SU-DHL-6 (cell line): ENCODE data around the gene CCDC32.

Source experiments
- H2AFZ ChIP-seq: fragments of 200-600 bp; sonication (generic); 2 replicates; pipeline ENCODE4 v1.6.1; 2014; ENCODE audit warnings: low read depth, mild to moderate bottlenecking, moderate library complexity, mixed read lengths, antibody characterized with exemption, low read length; ENCODE audit not compliant: severe bottlenecking
- H3F3A ChIP-seq: fragments of 200-600 bp; shearing (Covaris generic); 2 replicates; pipeline ENCODE4 v1.6.0; 2016; ENCODE audit warnings: antibody characterized with exemption, mild to moderate bottlenecking; ENCODE audit not compliant: insufficient read depth
- H3K27ac ChIP-seq: fragments of 200-600 bp; sonication (generic); 2 replicates; pipeline ENCODE4 v1.5.1; 2016; ENCODE audit warnings: low read depth, mild to moderate bottlenecking, low read length, moderate library complexity, mixed read lengths
- H3K27me3 ChIP-seq: fragments of 200-600 bp; sonication (generic), shearing (Covaris generic); 2 replicates; pipeline ENCODE4 v1.6.0; 2014; ENCODE audit warnings: mild to moderate bottlenecking, low read length
- H3K36me3 ChIP-seq: fragments of 200-600 bp; sonication (generic); 2 replicates; pipeline ENCODE4 v1.6.1; 2014; ENCODE audit warnings: mild to moderate bottlenecking, low read length, mixed read lengths
- H3K4me2 ChIP-seq: fragments of 300-600, 200-600 bp; shearing (Covaris generic), sonication (generic); 2 replicates; pipeline ENCODE4 v1.6.0; 2014; ENCODE audit warnings: low read length, low read depth, mild to moderate bottlenecking; ENCODE audit not compliant: poor library complexity, severe bottlenecking
- H3K4me3 ChIP-seq: fragments of 200-600 bp; sonication (generic); 2 replicates; pipeline ENCODE4 v1.5.1; 2014; ENCODE audit warnings: antibody characterized with exemption, low read length, mild to moderate bottlenecking, mixed read lengths; ENCODE audit not compliant: insufficient read depth, poor library complexity, severe bottlenecking
- H3K79me2 ChIP-seq: fragments of 200-600 bp; sonication (generic); 2 replicates; pipeline ENCODE4 v1.6.1; 2014; ENCODE audit warnings: mild to moderate bottlenecking, low read length, moderate library complexity; ENCODE audit not compliant: insufficient read depth
- H3K9ac ChIP-seq: fragments of 200-600 bp; sonication (generic); 2 replicates; pipeline ENCODE4 v1.7.0; 2014; ENCODE audit warnings: mild to moderate bottlenecking, low read length
- H3K9me2 ChIP-seq: fragments of 200-600 bp; sonication (generic); replicated peaks from 2 replicates; pipeline ENCODE4 v1.6.1; 2014; ENCODE audit warnings: low read length; ENCODE audit not compliant: insufficient read depth
- H3K9me3 ChIP-seq: fragments of 200-600 bp; sonication (generic); 2 replicates; pipeline ENCODE4 v1.6.1; 2014; ENCODE audit warnings: low read length, mixed read lengths; ENCODE audit not compliant: insufficient read depth
- H4K20me1 ChIP-seq: fragments of 200-600 bp; sonication (generic); 2 replicates; pipeline ENCODE4 v1.6.1; 2014; ENCODE audit warnings: low read depth, mild to moderate bottlenecking, antibody characterized with exemption, low read length, moderate library complexity, mixed read lengths
- CTCF ChIP-seq: fragments of 200-600 bp; sonication (generic); IDR thresholded peaks from one replicate; pipeline ENCODE4 v1.5.1; 2017; ENCODE audit warnings: antibody characterized with exemption, mild to moderate bottlenecking, low read length, moderate library complexity; ENCODE audit not compliant: insufficient read depth, poor library complexity, severe bottlenecking
- EZH2phosphoT487 ChIP-seq: fragments of 200-600 bp; sonication (generic), shearing (Covaris generic); conservative IDR thresholded peaks from 2 replicates; pipeline ENCODE4 v1.6.1; 2018; ENCODE audit warnings: mild to moderate bottlenecking, antibody characterized with exemption, low read length, moderate library complexity, mixed read lengths

The CCDC32 gene

DNA sequence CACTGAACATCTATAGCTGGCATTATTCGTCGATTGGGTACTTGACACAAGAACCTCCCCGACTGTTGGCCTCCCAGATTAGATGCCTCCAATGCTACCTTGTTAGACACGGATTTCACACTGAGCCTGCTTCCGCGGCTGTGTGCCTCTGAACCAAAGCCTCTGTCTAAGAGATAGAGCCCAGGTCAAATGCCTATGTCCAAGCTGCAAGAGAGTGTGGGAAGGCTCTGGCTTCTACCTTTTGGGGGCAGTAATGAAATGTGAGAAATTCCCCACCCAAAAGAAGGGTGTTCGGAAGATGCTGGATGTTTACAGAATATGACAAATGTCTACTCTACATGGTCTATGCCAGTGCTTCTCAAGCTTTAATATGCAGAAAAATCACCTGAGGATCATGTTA lies 2.3 kb upstream of the CCDC32 start:
- Histone ChIP-seq H3K79me2 (peaks cover 36% of the 10 kb centered on the region), H3K36me3 (no peaks in the 10 kb centered on the region), H3K27ac (no peak overlapping the region), H3K9ac (no peak overlapping the region), H4K20me1 (no peaks in the 10 kb centered on the region), H3K9me2 (no peaks in the 10 kb centered on the region), H3K27me3 (no peaks in the 10 kb centered on the region), H3F3A (peaks cover 5% of the 10 kb centered on the region; the same call in 1 of the 2 replicates), H2AFZ (peak overlapping the region; percentile 14), H3K4me2 (no peak overlapping the region), H3K4me3 (no peak overlapping the region), H3K9me3 (no peaks in the 10 kb centered on the region)
- peak; percentile 46 for TF ChIP-seq CTCF
- TF ChIP-seq EZH2phosphoT487 = no peak

DNA sequence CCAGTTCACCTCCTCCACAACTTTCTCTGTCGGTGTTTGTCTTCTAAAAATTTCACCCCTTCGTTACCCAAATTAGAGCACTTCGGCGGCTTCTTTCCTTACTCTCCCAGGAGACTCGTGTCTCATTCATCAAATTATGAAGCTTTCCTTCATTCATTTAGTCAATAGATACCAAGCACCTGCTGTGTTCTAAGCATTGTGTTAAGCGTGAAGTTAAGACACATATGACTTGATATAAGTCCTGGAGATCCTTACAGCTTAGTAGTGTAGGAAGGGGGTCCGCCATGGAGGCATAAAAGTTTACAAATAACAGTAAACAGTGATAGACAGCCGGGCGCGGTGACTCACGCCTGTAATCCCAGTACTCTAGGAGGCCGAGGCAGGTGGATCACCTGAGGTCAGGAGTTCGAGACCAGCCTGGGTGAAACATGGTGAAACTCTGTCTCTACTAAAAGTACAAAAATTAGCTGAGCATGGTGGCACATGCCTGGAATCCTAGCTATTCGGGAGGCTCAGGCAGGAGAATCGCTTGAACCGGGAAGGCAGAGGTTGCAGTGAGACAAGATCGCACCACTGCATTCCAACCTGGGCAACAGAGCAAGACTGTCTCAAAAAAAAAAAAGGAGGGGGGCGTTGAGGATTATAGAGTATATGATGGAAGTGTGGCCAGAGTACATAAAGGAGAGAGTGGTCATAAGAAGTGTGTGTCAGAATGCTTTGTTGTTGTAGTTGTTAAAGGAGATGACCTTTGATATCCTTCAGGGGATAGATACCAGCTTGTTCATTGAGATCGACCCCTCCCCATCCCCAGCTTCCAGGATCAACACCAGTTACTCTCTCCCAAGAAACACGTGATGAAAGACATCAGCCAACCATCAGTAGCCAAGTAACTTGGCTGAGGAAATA lies 744 bp upstream of the CCDC32 start:
- H3K79me2 ChIP-seq = peaks cover 32% of the 10 kb centered on the region

GRCh38 chr15:40563426-40563825 lies 1.4 kb downstream of the CCDC32 start:
- Histone ChIP-seq H3K9me3 (no peaks in the 10 kb centered on the region), H3K4me3 (no peak overlapping the region), H3K36me3 (no peaks in the 10 kb centered on the region), H3K27ac (no peak overlapping the region), H2AFZ (no peak overlapping the region), H3F3A (peaks cover 5% of the 10 kb centered on the region; the same call in 1 of the 2 replicates), H3K4me2 (peak overlapping the region; percentile 81), H4K20me1 (no peaks in the 10 kb centered on the region), H3K9ac (no peak overlapping the region), H3K9me2 (no peaks in the 10 kb centered on the region), H3K27me3 (no peaks in the 10 kb centered on the region), H3K79me2 (peaks cover 23% of the 10 kb centered on the region)
- TF ChIP-seq CTCF (no peak), EZH2phosphoT487 (no peak)

More for the DNA sequence above, 744 bp upstream of the CCDC32 start:
- peak overlapping the region; percentile 75 for H3K9ac ChIP-seq
- no peaks in the 10 kb centered on the region for H4K20me1 ChIP-seq
- no peaks in the 10 kb centered on the region for H3K27me3 ChIP-seq
- peak overlapping the region; percentile 91 for H2AFZ ChIP-seq
- H3K4me2 ChIP-seq = peak overlapping the region; percentile 81
- H3F3A ChIP-seq = peaks cover 5% of the 10 kb centered on the region; the same call in 1 of the 2 replicates
- TF ChIP-seq EZH2phosphoT487 (no peak), CTCF (no peak)
- H3K9me2 ChIP-seq = no peaks in the 10 kb centered on the region
- H3K4me3 ChIP-seq = peak overlapping the region; percentile 89
- no peaks in the 10 kb centered on the region for H3K36me3 ChIP-seq
- no peak overlapping the region for H3K27ac ChIP-seq
- H3K9me3 ChIP-seq = no peaks in the 10 kb centered on the region
